GM06990 (cell line): ENCODE measurements around the gene SKA1.

Experiments
- DNase-seq: peaks from one replicate; pipeline ENCODE4 v3.0.0-alpha.2; 2011; ENCODE audit not compliant: insufficient read length; ENCODE audit errors: extremely low read depth
- H3K27me3 ChIP-seq: replicated peaks from 2 replicates; pipeline ENCODE4 v1.6.0; 2011; ENCODE audit warnings: low read length; ENCODE audit not compliant: control insufficient read depth, insufficient read depth
- H3K36me3 ChIP-seq: 2 replicates; pipeline ENCODE4 v1.5.1; 2011; ENCODE audit warnings: low read length; ENCODE audit not compliant: control insufficient read depth, insufficient read depth
- H3K4me3 ChIP-seq: replicated peaks from 2 replicates; pipeline ENCODE4 v1.5.1; 2011; ENCODE audit warnings: low read depth, mild to moderate bottlenecking, control low read depth, low read length
- TF ChIP-seq, protein P1 (sequence below): IDR thresholded peaks from 2 replicates; pipeline ENCODE4 v1.5.1; 2011; ENCODE audit warnings: low read length, control low read depth, mild to moderate bottlenecking, inconsistent platforms; ENCODE audit not compliant: insufficient read depth, poor library complexity, severe bottlenecking

The SKA1 gene

GRCh38 chr18:50356036-50356945 is 18.6 kb upstream of the SKA1 start:
- peak; percentile 58 for DNase-seq

GRCh38 chr18:50358844-50359243 is 16.0 kb upstream of the SKA1 start:
- DNase-seq, result no peak
- TF ChIP-seq, protein P1, sequence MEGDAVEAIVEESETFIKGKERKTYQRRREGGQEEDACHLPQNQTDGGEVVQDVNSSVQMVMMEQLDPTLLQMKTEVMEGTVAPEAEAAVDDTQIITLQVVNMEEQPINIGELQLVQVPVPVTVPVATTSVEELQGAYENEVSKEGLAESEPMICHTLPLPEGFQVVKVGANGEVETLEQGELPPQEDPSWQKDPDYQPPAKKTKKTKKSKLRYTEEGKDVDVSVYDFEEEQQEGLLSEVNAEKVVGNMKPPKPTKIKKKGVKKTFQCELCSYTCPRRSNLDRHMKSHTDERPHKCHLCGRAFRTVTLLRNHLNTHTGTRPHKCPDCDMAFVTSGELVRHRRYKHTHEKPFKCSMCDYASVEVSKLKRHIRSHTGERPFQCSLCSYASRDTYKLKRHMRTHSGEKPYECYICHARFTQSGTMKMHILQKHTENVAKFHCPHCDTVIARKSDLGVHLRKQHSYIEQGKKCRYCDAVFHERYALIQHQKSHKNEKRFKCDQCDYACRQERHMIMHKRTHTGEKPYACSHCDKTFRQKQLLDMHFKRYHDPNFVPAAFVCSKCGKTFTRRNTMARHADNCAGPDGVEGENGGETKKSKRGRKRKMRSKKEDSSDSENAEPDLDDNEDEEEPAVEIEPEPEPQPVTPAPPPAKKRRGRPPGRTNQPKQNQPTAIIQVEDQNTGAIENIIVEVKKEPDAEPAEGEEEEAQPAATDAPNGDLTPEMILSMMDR, result no peak
- Histone ChIP-seq H3K36me3 (no peaks in the 10 kb centered on the region), H3K4me3 (no peak overlapping the region), H3K27me3 (no peaks in the 10 kb centered on the region; the same call in 1 of the 2 replicates)

More at GRCh38 chr18:50356036-50356945, 18.6 kb upstream of the SKA1 start:
- H3K36me3 ChIP-seq, result no peaks in the 10 kb centered on the region
- TF ChIP-seq, protein P1, result peak; percentile 48
- no peaks in the 10 kb centered on the region; the same call in 1 of the 2 replicates for H3K27me3 ChIP-seq
- no peak overlapping the region for H3K4me3 ChIP-seq

DNA sequence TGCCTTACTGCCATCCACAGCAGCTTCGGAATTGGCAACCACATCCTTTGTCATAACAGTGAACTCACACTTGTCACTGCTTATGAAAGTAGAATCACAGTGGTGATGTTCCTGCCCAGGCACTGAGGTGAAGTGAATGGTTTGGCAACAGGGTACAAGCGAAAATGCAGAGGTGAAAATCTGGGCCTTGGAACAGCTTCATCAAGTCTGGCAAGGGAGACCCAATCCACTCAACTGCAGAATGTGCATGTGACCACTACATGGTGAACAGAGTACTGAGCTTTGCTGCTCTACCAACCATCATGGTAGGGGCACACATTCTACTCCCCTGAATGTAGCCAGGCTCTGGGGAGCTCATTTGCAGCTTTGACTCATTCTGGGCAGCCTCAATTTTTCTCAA is 15.0 kb upstream of the SKA1 start:
- TF ChIP-seq, protein P1, result no peak
- Histone ChIP-seq H3K4me3 (no peak overlapping the region), H3K36me3 (no peaks in the 10 kb centered on the region), H3K27me3 (no peaks in the 10 kb centered on the region; the same call in 1 of the 2 replicates)
- no peak for DNase-seq

DNA sequence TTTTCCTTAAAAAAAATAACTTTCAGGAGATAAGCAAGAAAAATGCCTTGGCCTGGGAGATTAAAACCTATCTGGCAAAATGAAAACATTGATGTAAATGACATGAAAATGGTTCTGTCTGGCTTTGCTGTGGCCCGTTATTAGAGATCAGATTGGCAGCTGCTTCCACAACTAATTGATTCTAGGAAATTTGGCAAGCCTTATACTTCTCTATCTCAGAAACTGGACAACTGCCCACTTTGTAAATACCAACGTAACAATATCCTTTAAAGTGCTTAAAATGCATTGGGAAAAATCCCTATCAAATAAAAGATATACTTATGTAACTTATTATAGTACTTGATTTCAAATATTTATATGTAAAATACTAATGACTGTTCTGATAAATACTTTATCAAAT is 14.2 kb upstream of the SKA1 start:
- no peak for DNase-seq
- no peaks in the 10 kb centered on the region for H3K36me3 ChIP-seq
- H3K27me3 ChIP-seq, result no peaks in the 10 kb centered on the region; the same call in 1 of the 2 replicates
- H3K4me3 ChIP-seq, result no peak overlapping the region
- TF ChIP-seq, protein P1, result no peak

- DNase-seq, result no peak
- H3K36me3 ChIP-seq, result no peaks in the 10 kb centered on the region
- no peak overlapping the region for H3K4me3 ChIP-seq
- H3K27me3 ChIP-seq, result no peaks in the 10 kb centered on the region
- TF ChIP-seq, protein P1, result no peak
Measured at GRCh38 chr18:50369672-50370071, 5.2 kb upstream of the SKA1 start.

- DNase-seq, result no peak
- TF ChIP-seq, protein P1, result no peak
- no peak overlapping the region for H3K4me3 ChIP-seq
- H3K36me3 ChIP-seq, result no peaks in the 10 kb centered on the region
- no peaks in the 10 kb centered on the region for H3K27me3 ChIP-seq
Measured at GRCh38 chr18:50372743-50373142, 2.1 kb upstream of the SKA1 start.
